GM12873 (cell line): Measurements from ENCODE around the gene AIPL1.

Source experiments
- TF ChIP-seq, protein P1 (sequence below): IDR thresholded peaks from 2 replicates; pipeline ENCODE4 v1.5.1; 2012; ENCODE audit warnings: low read depth, mild to moderate bottlenecking, moderate library complexity, low read length, control low read depth; ENCODE audit not compliant: insufficient read depth; ENCODE audit errors: missing control alignments

The AIPL1 gene

DNA sequence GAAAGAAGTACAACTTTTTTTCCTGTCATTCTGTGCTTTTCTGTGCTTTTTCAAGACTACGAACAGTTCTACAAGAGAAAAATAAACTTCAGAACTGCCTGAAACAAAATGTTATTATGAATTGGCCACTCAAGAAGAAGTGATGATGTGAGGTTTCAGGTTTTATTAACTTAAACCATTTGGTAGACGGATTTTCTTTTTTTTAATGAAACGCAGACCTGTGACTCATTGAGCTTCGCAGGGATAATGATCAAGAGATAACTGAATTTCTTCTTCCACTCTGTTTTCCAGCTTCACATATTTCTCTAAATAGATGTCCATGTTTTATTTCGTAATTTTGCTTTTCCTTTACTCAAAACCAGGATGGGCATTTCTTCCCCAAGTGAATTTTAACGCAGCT lies 32.7 kb downstream of the AIPL1 start:
- TF ChIP-seq, protein P1, sequence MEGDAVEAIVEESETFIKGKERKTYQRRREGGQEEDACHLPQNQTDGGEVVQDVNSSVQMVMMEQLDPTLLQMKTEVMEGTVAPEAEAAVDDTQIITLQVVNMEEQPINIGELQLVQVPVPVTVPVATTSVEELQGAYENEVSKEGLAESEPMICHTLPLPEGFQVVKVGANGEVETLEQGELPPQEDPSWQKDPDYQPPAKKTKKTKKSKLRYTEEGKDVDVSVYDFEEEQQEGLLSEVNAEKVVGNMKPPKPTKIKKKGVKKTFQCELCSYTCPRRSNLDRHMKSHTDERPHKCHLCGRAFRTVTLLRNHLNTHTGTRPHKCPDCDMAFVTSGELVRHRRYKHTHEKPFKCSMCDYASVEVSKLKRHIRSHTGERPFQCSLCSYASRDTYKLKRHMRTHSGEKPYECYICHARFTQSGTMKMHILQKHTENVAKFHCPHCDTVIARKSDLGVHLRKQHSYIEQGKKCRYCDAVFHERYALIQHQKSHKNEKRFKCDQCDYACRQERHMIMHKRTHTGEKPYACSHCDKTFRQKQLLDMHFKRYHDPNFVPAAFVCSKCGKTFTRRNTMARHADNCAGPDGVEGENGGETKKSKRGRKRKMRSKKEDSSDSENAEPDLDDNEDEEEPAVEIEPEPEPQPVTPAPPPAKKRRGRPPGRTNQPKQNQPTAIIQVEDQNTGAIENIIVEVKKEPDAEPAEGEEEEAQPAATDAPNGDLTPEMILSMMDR = no peak

DNA sequence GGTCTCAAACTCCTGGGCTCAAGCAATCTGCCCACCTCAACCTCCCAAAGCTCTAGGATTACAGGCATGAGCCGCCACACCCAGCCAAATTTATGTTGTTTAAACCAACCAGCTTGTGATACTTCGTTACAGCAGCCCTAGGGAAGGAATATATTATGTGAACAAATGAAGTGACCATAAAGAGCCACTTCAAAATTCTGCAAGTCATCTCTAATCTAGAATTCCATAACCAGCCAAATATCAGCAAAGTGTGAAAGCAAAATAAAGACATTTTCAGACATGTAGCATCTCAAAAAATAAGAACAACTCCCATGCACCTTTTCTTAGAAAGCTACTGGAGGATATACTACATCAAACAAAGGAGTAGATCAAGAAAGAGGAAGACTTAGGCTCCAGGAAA lies 36.0 kb downstream of the AIPL1 start:
- TF ChIP-seq, protein P1 = no peak

DNA sequence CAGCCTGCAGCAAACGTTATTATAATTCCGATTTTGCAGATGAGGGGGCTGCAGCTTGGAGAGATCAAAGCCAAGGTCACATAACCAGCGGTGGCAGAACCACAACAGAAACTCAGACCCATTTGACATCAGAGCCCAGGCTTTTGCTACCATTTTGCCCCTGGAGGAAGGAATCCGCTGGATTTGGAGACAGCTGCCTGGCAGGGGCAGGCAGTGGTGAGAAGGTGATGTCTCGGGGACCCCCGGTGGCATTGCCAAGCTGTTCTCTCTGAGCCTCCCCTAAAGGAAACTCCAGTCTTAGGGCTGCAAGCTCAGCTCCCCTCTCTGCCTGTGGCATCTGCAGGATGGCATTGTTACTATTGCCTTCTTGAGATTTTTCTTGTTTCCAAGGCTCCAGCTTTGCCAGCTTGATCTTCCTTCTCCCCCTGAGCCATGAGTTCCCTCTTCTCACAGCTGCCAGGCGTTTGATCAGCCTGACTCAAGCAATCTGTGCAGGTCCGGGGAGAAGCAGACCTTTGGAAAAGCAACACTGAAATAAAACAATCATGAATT lies 40.8 kb downstream of the AIPL1 start:
- TF ChIP-seq, protein P1 = no peak

DNA sequence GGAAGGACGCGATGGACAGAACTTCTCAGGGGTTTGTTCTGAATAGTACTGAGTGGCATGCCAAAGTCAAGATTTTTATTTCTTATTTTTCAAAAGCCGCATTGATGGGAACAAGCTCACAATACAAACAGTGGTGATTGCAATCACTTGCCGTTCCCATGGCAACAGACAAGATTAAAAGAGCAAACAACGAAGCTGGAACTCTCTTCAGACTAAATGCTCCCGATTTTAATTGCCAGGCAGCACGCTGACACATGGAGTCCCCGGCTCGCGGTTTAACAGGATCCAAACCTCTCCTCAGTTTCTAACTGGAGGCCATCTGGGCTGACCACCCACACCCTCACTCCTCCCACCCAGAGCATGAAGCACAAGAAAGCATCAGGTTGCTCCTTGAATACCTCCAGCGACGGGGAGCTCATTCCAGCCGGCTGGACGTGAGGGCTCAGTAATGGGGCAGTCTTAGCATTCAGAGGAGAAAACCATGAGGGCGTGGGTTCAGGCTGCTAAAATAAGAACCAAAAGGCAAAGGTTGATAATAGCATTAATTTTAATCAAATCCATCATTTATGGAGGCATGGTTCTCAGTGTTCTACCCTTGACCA lies 41.5 kb downstream of the AIPL1 start:
- TF ChIP-seq, protein P1 = no peak

DNA sequence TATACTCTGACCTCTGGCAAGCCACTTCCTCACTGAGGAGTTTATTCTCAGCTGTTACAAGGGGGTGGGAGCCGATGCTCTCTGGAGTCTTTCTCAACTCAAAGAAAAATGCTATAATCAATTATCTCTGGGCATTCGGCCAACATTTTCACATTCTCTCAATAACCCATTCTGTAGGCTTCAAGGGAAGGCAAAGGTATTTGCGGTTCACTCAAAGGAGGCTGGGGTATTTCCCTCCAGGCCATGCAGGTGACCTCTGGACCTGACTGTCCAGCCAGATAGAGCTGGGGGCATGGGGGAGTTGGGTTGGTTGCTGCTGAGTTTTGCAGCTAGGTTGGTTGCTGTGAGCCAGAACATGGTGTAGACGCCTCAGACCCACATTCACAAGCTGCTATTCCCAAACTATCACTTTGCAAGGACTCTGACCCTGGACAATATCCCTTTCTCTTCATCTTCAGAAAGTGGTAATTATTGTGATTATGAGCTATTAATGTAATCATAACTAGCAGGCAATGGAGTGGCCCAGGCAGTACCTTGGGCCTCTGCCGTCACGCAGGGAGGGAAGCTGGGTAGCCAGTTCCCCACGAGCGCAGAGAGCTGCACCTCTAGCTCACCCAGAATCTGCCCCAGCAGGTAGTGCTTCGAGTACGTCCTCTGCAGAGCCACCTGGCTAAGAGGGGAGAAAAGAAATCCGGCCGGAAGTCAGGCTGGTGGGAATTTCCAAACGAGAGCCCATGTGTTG lies 42.1 kb downstream of the AIPL1 start:
- TF ChIP-seq, protein P1 = no peak

DNA sequence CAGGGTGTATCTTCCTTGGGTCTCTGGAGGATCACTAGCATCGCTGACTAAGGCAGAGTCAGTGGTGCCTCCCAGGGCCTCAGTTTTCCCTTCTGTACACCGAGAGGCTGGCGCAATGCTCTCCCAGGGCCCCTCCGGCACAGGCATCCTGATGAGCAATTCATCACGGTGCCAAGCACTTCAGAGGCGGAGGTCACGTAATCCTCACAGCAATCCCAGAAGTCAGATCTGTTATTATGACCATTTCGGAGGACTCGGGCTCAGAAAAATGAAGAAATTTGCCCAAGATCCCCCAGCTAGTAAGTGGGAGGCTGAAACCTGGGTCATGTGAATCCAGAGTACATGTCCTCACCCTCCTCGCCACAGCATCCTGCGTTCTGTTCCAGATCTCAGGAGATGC lies 46.5 kb downstream of the AIPL1 start:
- TF ChIP-seq, protein P1 = no peak

DNA sequence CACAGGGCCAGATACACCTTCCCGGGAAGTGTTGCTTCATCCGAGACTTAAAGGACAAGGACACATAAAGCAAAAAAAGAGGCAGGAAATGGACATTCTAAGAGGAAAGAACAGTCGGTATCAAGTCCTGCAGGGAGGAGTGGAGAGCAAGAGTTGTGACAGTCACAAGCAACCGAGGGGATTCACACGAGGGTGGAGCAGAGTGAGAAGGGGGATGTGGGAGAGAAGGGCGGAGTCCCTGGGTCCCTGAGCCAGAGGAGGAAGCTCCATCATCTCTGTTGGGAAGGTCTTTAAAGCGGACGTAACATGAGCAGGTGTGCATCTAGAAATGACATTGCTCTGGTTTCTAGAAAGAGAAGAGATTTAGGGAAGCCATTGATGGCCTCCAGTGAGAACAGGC lies 47.1 kb downstream of the AIPL1 start:
- TF ChIP-seq, protein P1 = no peak
